ENCODE measurements around the gene HDAC2.
"Not testable (repeated sequence)": the region's sequence is repeated elsewhere in the genome, so short reads cannot be mapped to it uniquely, and the experiment has no call there.

HDAC2 gene

DNA sequence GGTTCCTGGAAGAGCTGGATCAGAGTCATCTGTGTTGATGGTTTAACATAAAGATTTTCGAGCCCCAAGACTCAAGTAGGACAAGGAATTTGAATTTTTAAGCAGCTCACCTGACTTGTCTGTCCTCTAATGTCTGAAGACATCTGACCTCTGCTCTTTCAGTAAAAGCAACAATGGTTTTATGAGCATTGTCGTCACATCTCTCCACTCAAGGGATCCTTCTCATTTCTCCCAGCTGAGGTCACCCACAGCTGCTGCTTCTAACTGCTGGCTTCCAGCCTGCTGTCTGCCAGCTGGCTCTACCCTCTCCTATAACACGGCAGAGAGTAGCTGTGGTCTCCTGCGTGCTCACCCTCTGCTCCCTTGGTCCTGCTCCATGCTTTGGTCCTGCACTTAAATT lies 24.7 kb upstream of the HDAC2 start:
- DNase-seq (ENCODE audit: extremely low spot score) = peak; percentile 42
- CTCF ChIA-PET = interaction anchor here (1.2 to 2.7 kb wide), 2 partner anchors 15 to 113 kb away, joined by 10 to 11 read pairs; no protein-coding TSS in a partner anchor
- TF ChIP-seq NFRKB (IDR thresholded peaks at IDR 0.05) (no peak), TARDBP (IDR thresholded peaks at IDR 0.05) (no peak), LEF1 (IDR thresholded peaks at IDR 0.05; ENCODE audit: borderline replicate concordance) (no peak), FOXA1 (IDR thresholded peaks at IDR 0.05) (no peak), SP1 (IDR thresholded peaks at IDR 0.05) (no peak), ARNT (IDR thresholded peaks at IDR 0.05) (no peak)
- TF ChIP-seq, protein P1, sequence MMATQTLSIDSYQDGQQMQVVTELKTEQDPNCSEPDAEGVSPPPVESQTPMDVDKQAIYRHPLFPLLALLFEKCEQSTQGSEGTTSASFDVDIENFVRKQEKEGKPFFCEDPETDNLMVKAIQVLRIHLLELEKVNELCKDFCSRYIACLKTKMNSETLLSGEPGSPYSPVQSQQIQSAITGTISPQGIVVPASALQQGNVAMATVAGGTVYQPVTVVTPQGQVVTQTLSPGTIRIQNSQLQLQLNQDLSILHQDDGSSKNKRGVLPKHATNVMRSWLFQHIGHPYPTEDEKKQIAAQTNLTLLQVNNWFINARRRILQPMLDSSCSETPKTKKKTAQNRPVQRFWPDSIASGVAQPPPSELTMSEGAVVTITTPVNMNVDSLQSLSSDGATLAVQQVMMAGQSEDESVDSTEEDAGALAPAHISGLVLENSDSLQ (IDR thresholded peaks at IDR 0.05) = no peak
- POLR2A ChIA-PET = no interaction called here

DNA sequence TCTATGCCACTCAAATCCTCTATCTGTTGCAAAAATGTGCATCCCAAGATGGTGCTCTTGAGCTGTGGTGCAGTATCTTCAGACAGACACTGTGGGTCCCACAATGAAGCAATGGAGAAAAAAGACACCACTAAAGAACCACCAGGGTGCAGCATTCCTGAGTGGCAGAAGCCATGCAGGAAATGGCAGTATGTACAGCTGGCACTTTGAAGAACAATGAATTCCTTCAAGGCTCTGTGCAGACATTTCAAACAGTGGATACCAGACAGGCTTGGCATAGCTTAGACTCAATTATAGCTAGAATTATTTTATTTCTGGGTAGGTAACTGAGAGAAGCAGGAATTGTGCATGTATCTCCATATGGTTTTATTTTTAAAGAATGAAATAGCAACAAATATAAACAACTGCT lies 24.0 kb upstream of the HDAC2 start:
- ChIA-PET POLR2A (no interaction called here), CTCF (interaction anchor here (0.7 to 2.7 kb wide), 5 partner anchors 14 to 345 kb away, joined by 3 to 11 read pairs (median 3); no protein-coding TSS in a partner anchor)
- peak; percentile 75 for DNase-seq (ENCODE audit: extremely low spot score)
- TF ChIP-seq, protein P1 (IDR thresholded peaks at IDR 0.05) = peak; percentile 78
- no peak for TF ChIP-seq BHLHE40 (IDR thresholded peaks at IDR 0.05; ENCODE audit: borderline replicate concordance)

DNA sequence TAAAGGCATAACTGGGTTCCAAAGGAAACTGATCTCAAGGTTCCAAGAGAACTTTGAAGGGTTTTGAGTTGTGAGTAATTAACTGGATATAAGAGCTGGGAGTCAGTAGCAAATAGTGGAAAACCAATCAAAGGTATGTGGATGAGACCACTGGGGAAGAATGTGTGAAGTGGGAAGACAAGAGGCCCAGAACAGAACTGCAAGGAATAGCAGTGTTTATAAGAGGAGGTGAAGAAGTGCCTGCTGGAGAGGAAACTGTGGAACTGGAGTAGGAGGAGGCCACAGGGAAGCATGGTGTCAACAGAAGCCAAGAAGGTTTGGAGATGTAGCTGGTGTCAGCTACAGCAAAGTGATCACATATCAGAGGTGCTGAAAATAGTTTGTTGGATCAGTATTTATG lies 18.7 kb upstream of the HDAC2 start:
- no peak for TF ChIP-seq ARNT (IDR thresholded peaks at IDR 0.05)
- TF ChIP-seq SUZ12 (IDR thresholded peaks at IDR 0.05) = no peak
- no peak for TF ChIP-seq ZNF384 (IDR thresholded peaks at IDR 0.05)
- DNase-seq (ENCODE audit: extremely low spot score) = no peak
- ChIA-PET CTCF (no interaction called here), POLR2A (no interaction called here)

DNA sequence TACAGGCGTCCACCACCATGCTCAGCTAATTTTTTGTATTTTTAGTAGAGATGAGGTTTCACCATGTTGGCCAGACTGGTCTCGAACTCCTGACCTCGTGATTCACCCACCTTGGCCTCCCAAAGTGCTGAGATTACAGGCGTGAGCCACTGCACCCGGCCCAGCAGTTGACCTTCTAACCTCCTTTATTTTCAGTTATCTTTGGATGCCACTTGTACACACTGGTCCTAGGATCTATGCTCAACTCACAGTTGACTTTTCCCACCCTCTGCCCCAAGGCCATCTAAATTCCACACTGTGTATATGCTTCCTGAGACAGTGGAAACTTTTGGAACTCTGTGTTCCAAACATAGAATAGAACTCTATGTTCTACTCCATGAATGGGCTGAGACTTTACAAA lies 11.7 kb upstream of the HDAC2 start:
- POLR2A ChIA-PET = interaction anchor here (0.7 kb wide), 1 partner anchor 12 kb away, joined by 4 read pairs; the partner anchor contains the start of gene HDAC2
- DNase-seq (ENCODE audit: extremely low spot score); CTCF ChIA-PET: not testable (repeated sequence)

DNA sequence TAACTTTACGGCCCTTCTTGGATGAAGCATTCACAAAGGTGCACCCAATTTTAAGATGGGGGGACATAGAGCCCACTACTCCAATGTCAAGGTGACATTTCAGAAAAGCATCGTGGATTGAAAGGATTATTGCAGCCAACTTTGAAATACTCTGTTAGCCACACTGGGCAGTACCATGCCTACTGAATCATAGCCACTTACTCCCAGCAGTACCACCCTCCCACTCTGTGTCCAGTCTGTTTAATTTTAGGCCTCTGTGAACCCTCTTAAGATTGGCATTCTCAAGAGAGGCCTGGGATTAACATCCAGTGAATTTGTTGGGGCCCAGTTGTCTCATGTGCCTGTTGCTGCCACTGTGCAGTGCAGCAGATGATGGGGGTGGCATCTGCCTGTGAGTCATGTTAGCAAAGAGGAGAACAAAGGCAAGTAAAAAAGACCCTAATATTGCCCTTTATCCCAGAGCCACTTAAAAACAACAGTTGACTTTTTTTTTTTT lies 11.2 kb upstream of the HDAC2 start:
- POLR2A ChIA-PET = interaction anchor here (2.2 kb wide), 1 partner anchor 11 kb away, joined by 10 read pairs; the partner anchor contains the start of gene HDAC2
- TF ChIP-seq ELF4 (IDR thresholded peaks at IDR 0.05) (no peak), LEF1 (IDR thresholded peaks at IDR 0.05; ENCODE audit: borderline replicate concordance) (no peak), SP1 (IDR thresholded peaks at IDR 0.05) (no peak), BHLHE40 (IDR thresholded peaks at IDR 0.05; ENCODE audit: borderline replicate concordance) (no peak), CTBP1 (IDR thresholded peaks at IDR 0.05; ENCODE audit: borderline replicate concordance) (no peak), HDGF (IDR thresholded peaks at IDR 0.05; ENCODE audit: borderline replicate concordance) (no peak), ARNT (IDR thresholded peaks at IDR 0.05) (no peak), L3MBTL2 (conservative IDR thresholded peaks at IDR 0.05) (no peak), NFRKB (IDR thresholded peaks at IDR 0.05) (no peak), ZNF384 (IDR thresholded peaks at IDR 0.05) (no peak), TARDBP (IDR thresholded peaks at IDR 0.05) (no peak), FOXK2 (IDR thresholded peaks at IDR 0.05) (no peak), FOXM1 (IDR thresholded peaks at IDR 0.05; ENCODE audit: borderline replicate concordance) (no peak), SUZ12 (IDR thresholded peaks at IDR 0.05) (no peak), FOXA1 (IDR thresholded peaks at IDR 0.05) (no peak)
- TF ChIP-seq, protein P1 (IDR thresholded peaks at IDR 0.05) = no peak
- CTCF ChIA-PET = interaction anchor here (0.7 kb wide), 1 partner anchor 12 kb away, joined by 7 read pairs; no protein-coding TSS in a partner anchor
- DNase-seq (ENCODE audit: extremely low spot score) = no peak

DNA sequence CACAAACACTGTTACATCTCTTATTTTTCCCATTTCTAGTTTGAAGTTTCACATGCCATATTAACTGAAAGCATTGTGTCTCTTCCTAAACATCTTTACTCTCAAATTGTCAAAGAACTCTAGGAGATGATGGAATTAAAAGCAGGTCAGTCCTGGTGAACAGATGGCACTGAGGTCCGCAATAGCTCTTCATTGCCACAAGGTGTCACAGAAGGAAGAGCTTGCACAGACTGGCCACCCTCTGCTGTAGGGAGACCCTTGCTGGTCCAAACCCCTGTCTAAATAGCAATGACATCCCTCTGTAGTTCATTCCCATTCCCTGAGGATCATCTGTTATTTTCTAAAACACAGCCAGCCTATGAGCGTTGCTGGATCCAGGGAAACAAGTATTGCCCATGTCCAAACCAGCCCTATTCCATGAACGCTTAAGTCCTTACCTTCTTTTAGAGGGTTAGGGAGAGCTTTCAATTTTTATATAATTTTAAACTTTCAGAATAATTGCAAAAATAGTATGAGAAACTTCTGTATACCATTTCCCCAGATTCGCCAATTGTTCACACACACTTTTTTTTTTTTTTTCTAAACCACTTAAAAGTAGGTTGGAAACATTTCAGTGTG lies 10.1 kb upstream of the HDAC2 start:
- CTCF ChIA-PET = interaction anchor here (0.7 to 1.6 kb wide), 9 partner anchors 10 to 484 kb away, joined by 3 to 11 read pairs (median 4); partner anchors contain the start of gene HDAC2
- peak; percentile 69 for DNase-seq (ENCODE audit: extremely low spot score)
- POLR2A ChIA-PET = interaction anchor here (1.2 to 2.2 kb wide), 2 partner anchors 10 to 11 kb away, joined by 4 to 10 read pairs; partner anchors contain the start of gene HDAC2
- no peak for TF ChIP-seq FOXK2 (IDR thresholded peaks at IDR 0.05)
- no peak for TF ChIP-seq LEF1 (IDR thresholded peaks at IDR 0.05; ENCODE audit: borderline replicate concordance)
- no peak for TF ChIP-seq NFRKB (IDR thresholded peaks at IDR 0.05)
- TF ChIP-seq SUZ12 (IDR thresholded peaks at IDR 0.05) = no peak
- no peak for TF ChIP-seq TARDBP (IDR thresholded peaks at IDR 0.05)
- TF ChIP-seq ARNT (IDR thresholded peaks at IDR 0.05) = no peak
- TF ChIP-seq ZNF384 (IDR thresholded peaks at IDR 0.05) = no peak
- TF ChIP-seq, protein P1 (IDR thresholded peaks at IDR 0.05) = no peak
- no peak for TF ChIP-seq ELF4 (IDR thresholded peaks at IDR 0.05)
- no peak for TF ChIP-seq L3MBTL2 (conservative IDR thresholded peaks at IDR 0.05)
- TF ChIP-seq BHLHE40 (IDR thresholded peaks at IDR 0.05; ENCODE audit: borderline replicate concordance) = no peak
- TF ChIP-seq CTBP1 (IDR thresholded peaks at IDR 0.05; ENCODE audit: borderline replicate concordance) = no peak
- TF ChIP-seq HDGF (IDR thresholded peaks at IDR 0.05; ENCODE audit: borderline replicate concordance) = no peak
